HG02970 (cell line): Measurements from ENCODE around the gene MT2A.

ENCODE experiments used
- ATAC-seq: cut with Tn5 transposase; IDR thresholded peaks from one replicate; pipeline ENCODE4 v1.9.1; 2021; ENCODE audit warnings: mild to moderate bottlenecking, moderate library complexity, moderate number of reproducible peaks; ENCODE audit not compliant: unreplicated experiment, low FRiP score

The MT2A gene

DNA sequence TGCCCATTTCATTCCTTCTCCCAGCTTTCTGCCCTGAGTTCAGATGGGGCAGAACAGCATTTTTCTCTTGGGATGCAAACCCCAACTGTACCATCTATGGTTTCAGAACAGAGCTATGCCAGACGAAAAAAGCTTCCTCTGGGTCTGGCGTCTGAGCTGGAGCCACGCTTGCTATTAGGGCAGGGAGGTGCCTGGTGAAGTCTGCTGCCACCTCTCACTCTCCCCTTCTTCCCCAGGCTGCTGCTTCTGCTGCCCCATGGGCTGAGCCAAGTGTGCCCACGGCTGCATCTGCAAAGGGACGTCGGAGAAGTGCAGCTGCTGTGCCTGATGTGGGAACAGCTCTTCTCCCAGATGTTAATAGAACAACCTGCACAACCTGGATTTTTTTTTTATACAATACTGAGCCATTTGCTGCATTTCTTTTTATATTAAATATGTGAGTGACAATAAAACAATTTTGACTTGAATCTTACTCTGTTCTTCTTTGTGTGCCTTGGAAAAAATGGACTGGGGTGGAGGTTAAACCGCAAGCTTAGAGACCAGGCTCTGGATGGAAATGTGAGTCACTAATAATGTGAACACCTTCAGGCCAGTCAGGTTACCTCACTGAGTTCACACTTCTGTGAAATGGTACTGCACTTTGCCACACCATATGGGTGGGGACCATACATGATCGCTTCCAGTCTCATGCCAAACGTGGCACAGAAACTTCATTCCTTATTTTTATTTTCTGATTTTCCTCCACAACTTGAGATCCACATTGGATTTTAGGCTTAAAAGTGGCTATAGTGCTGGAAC, 28.4 kb downstream of the MT2A start:
- ATAC-seq: no peak

DNA sequence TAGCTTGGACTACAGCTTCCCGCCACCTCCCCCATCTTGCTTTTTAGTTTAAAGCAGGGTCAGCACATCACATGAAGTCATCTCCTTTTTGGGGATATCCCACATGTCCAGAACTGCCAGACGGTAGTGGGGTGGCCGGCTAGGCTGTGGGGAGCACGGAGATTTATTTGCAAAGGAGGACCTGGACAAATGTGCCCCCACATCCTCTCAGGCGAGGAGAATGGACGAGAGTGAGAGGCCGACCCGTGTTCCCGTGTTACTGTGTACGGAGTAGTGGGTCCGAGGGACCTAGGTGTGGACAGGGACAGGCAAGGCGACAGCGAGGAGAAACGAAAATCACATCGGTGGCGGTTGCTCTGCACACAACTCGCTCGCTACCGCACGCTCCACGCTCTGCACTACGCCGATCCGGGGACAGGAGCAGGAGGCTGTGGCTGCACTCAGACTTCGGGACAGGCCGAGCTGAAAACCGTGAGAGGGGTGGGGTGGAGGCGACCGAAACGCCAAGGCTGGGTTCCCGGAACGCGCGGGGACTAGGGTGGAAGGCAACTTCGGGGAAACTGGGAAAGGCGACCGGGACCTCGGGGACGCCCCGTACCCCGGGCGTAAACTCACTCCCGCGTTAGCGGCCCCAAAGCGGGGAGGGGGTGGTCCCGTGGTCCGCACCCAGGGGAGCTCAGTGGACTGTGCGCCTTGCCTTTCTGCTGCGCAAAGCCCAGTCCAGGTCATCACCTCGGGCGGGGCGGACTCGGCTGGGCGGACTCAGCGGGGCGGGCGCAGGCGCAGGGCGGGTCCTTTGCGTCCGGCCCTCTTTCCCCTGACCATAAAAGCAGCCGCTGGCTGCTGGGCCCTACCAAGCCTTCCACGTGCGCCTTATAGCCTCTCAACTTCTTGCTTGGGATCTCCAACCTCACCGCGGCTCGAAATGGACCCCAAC, 29.7 kb downstream of the MT2A start, which contains the start of gene MT1A:
Gene MT1A (plus strand): TSS at position 853 of the 937 bp plus-strand sequence. CDS start 73 bp downstream, at position 926.
- no peak for ATAC-seq

DNA sequence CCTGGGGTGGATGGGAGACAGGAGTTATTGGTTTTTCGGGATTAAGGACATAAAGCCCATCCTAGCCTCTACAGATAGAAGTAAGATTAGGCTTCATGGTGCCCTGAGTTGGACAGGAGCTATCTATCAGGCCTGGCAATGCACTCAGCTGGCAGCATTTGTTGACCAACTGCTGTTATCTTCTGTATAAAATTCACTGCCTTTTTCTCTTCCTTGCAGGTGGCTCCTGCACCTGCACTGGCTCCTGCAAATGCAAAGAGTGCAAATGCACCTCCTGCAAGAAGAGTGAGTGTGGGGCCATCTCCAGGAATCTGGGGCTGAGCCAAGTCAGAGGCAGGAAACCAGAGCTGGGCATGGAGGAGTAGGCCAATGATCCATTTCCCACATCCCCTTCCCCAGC, 30.7 kb downstream of the MT2A start:
- ATAC-seq: no peak

DNA sequence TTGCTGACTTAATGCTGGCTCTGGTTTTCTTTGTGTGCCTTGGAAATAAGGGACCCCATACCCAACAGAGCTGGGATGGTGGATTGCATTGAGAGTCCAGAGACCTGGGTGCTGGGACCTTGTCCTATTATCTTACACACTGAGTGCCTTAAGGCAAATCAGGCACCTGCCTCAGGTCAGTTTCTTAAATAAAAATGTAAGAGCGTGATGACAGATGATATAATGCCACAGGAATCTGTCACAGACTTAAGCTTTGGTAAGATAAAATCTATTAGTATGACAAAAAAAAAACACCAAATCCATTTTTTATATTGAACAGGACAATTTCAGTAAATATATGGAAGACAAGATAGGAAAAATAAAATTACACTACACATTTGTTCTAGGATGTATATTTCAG, 31.7 kb downstream of the MT2A start:
- no peak for ATAC-seq

DNA sequence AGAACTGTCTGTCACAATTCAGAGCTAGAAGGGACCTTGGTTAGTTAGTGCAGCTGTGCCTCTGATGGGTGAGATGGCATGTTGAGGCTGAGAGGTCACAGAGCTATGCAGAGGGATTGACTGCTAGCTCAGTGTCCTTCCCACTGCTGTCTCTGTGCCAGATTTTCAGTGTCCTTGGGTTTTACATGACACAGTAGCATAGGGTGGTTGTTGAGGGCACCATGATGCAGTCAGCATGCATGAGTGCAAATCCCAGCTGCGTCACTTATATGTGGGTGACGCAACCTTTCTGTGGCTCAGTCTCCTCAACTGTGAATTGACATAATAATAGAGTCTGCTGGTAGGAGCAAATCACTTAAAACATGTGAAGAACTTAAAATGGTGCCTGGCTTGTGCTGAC, 32.8 kb downstream of the MT2A start:
- ATAC-seq: no peak

DNA sequence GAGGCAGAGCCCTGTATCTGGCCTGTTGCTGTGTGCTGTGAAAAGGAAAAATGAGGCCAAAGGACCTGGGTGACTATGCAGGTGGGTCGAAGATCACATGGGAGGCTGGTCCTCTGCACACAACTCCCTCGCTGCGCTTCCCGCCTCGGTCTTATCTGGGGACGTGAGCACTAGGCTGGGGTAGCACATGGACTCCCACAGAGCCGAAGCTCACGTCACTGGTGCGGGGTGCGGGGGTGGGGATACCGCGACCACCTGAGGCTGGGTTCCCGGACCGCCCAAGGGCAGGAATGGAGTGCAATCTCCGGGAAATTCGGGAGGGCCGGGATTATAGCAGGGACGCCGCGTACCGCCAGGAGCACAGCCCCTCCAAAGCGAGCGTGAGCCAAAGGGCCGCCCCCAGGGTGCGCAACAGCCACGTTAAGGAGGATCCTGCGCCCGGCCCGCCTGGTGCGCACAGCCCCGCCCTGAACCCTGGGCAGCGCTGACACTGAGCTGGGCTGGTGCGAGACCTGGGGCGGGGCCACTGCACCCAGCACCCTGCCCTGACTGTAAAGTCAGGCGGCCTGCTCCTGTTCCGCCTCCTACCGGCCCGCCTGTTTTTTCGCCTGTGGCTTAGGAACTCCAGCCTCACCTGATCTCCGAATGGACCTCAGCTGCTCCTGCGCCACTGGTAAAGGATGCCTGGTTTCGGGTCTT, 34.8 kb downstream of the MT2A start:
- no peak for ATAC-seq

DNA sequence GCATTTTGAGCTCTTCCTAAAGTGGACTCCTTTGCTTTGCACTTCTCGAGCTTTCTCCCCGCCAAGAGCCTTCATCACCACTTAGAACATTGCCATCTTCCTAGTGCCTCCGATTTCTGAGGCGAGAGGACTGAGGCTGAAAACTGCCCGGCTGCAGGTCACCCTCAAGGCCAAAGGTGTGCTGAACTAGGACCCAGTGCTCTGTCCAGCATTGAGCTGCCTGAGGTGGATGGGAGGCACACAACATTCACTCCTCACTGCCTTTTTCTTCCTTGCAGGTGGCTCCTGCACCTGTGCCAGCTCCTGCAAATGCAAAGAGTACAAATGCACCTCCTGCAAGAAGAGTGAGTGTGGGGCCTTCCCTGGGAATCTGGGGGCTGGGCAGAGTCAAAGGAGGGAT, 35.4 kb downstream of the MT2A start:
- ATAC-seq: no peak

DNA sequence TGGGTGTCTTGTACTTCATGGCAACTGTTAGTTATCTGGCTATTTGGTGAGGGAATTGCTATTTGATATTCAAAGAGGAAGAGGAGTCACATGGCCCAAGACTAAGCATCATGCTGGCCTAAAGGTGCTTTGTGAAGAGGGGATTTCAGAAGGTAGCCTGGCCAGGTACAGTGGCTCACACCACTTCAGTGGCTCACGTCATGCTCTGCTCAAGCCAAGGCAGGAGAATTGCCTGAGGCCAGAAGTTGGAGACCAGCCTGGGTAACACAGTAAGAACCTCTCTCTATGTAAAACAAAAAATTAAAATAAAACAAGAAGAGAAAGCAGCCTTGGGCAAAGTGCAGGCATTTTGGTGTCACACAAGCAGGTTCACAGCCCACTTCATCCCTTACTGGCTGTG, 36.9 kb downstream of the MT2A start:
- no peak for ATAC-seq

DNA sequence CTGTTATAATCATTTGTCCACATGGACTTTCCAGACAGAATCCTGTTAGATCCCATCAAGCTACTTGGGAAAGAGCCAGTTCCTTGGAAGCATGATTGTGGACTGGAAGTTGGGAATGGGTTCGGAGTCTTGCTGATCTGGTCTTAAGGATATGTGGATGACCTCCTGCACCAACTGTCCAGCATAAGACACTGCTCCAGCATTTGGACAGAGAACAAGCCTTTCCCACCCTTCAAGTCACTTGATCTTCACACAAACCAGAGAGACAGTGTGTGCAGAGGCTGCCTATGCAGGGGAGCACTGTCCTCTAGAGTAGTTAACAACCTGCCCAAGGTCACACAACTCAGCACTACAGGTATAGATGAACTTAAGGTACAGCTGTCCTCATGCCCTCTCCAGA, 37.5 kb downstream of the MT2A start:
- no peak for ATAC-seq

DNA sequence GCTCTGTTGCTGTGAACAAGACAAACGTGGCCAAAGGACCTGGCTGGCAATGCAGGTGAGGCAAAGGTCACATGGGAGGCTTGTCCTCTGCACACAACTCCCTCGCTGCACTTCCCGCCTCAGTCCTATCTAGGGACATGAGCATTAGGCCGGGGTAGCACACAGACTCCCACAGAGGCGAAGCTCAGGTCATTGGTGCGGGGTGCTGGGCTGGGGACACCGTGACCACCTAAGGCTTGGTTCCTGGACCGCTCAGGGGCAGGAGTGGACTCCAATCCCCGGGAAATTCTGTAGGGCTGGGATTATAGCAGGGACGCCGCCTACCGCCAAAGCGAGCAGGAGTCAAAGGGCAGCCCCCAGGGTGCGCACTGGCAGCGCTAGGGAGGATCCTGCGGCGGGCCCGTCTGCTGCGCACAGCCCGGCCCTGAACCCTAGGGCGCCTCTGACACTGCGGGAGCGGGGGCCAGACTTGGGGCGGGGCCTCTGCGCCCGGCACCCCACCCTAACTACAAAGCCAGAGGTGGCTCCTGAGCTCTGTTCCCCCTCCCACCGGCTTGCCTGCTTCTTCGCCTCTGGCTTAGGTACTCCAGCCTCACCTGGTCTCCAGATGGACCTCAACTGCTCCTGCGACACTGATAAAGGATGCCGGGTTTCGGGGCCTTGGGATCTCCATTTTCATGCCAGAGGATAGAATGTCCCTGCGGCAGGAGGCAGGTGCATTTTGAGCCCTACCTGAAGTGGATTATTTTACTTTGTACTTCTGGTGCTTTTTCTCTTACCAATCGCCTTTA, 39.5 kb downstream of the MT2A start:
- ATAC-seq: no peak

DNA sequence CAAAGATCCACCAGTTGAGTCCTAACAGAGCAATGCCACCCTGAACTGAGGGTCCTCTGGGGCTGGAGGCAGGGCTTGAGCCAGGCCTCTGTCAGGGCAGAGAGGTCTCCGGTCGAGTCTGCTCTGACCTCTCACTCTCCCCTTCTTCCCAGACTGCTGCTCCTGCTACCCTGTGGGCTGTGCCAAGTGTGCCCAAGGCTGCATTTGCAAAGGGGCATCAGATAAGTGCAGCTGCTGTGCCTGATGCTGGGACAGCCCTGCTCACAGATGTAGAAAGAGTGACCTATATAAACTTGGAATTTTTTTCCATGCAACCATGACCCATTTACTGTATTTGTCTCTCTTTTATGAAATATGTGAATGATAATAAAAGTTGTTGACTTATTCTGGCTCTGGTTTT, 40.9 kb downstream of the MT2A start:
- no peak for ATAC-seq

DNA sequence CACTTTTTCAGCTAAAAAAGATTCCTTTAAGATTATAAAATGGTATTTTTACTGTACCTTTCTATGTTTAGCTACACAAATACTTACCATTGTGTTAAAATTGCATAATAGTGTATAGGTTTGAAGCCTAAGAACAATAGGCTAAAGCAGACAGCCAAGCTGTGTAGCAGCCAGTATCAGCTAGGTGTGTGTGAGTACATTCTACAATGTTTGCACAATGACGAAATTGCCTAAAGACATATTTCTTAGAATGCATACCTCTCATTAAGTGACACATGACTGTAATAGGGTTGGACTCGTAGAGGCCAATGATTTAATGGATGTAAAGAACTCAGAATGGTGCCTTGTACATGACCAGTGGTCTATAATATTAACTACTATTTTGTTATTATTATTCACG, 41.4 kb downstream of the MT2A start:
- no peak for ATAC-seq

DNA sequence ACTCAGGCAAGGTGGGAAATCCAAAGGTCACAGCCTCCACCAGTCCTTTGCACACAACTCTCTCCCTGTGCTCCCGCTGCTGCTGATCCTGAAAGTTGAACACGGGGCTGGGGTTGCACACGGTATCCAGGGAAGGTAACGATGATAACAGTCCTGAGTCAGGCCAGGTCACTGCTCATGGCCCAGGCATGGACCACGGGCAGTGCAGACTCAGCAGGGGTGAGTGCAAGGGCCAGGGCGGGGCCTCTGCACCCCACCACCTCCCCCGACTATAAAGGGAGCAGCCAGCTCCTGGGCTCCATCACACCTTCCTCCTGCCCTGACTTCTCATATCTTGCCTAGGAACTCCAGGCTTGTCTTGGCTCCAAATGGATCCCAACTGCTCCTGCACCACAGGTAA, 43.2 kb downstream of the MT2A start, which contains the start of gene MT1B:
Gene MT1B (plus strand): TSS at position 301 of the 400 bp plus-strand sequence. CDS start 68 bp downstream, at position 369.
- no peak for ATAC-seq

DNA sequence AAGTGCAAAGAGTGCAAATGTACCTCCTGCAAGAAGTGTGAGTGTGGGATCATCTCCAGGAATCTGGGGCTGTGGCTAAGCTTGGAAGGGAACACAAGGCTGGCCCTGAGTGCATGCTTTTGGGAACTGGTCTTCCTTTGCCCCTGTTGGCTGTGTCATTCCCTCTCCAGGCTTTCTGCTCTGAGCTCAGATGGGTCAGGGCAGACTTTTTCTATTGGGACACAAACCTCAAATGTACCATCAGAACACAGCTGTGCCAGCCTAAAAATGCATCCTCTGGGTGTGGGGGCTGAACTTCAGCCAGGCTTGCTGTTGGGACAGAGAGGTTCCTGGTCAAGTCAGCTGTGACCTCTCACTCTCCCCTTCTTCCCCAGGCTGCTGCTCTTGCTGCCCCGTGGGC, 44.2 kb downstream of the MT2A start:
- no peak for ATAC-seq

DNA sequence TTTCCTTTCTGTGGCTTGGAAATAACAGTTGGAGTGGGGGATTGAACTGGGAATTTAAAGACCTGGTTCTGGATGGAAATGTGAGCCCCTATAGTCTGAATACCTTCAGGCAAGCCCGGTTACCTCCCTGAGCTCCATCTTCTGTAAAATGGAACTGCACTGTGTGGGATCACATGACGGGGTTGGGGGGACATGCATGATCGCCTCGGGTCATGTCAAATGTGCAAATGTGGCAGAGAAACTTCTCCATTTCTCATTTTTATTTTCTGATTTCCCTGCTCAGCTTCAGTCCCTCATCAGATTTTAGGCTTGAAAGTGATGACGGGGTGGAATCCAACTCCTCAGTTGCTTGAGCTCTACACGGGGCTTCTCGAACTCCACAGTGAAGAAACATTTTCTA, 44.8 kb downstream of the MT2A start:
- no peak for ATAC-seq

DNA sequence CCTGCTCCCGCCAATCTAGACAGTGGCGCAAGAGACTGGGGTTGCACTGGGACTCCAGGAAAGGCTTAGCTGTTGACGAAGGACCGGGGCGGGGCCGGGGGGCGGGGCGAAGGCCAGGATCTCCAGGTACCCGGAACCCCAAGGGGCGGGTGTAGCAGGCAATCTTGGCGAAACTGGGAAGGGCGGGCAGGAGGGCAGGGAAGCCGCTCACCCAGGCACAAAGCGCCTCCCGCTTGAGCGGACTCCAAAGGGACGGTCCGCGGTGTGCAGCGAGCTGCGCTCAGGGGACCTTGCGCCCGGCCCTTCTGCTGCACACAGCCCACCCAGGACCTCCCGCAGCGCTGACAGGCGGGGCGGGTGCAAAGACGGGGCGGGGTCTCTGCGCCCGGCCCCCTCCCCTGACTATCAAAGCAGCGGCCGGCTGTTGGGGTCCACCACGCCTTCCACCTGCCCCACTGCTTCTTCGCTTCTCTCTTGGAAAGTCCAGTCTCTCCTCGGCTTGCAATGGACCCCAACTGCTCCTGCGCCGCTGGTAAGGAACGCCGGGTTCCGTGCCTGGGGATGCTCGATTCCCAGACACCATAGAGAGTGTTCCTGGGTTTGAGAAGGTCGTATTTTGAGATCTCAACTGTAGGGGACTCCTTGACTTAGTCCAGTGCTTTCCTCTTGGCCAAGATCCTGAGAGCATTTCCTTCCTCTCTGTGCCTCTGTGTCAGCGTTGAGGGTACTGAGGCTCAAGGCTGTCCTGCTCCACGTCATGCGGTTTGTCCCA, 49.4 kb downstream of the MT2A start, which contains the start of gene MT1F:
Gene MT1F (plus strand): TSS at position 405 of the 772 bp plus-strand sequence. CDS start 100 bp downstream, at position 505.
- no peak for ATAC-seq

DNA sequence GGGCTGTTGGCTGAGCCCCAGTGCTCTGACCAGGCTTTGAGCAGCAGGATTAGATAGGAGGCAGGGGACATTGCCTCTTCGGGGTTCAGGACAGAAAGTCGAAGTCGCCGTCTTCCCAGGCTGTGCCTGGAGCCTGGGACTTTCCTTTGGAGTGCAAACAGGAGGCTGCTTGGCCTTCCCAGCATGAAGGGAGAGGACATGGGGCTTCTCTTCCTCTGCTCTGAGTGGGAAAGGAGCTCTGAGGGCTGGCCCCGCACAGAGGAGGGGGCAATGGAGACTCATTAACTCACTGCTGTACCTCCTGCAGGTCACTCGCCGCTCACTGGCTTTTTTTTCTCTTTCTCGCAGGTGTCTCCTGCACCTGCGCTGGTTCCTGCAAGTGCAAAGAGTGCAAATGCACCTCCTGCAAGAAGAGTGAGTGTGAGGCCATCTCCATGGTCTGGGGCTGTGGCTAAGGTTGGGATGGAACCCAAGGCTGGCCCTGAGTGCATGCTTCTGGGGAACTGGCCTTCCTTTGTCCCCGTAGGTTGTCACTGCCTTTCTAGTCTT, 50.0 kb downstream of the MT2A start:
- ATAC-seq: no peak
